DMS53 (cell line): ENCODE measurements around the gene PHB1.

Source experiments
- DNase-seq: peaks from one replicate; lab custom pipeline; 2025; lab: John Stamatoyannopoulos, UW

Gene PHB1

GRCh38 chr17:49414622-49415350 is at the start of gene PHB1:
PHB1 (minus strand) TSS chr17:49414882; CDS start chr17:49413264, 1,618 bp downstream.
- DNase-seq: peak; percentile 99

- DNase-seq: no peak
Observed at GRCh38 chr17:49464049-49464448, 49.4 kb upstream of the PHB1 start.

GRCh38 chr17:49461580-49461979 is 46.9 kb upstream of the PHB1 start:
- DNase-seq: no peak

GRCh38 chr17:49460401-49460800 is 45.7 kb upstream of the PHB1 start:
- no peak for DNase-seq

GRCh38 chr17:49459401-49459984 is 44.8 kb upstream of the PHB1 start:
- no peak for DNase-seq

- no peak for DNase-seq
Observed at GRCh38 chr17:49457564-49458535, 43.2 kb upstream of the PHB1 start.

- DNase-seq: no peak
Observed at GRCh38 chr17:49456183-49456965, 41.7 kb upstream of the PHB1 start.

- DNase-seq: no peak
Observed at GRCh38 chr17:49455272-49455861, 40.7 kb upstream of the PHB1 start.

GRCh38 chr17:49454050-49454449 is 39.4 kb upstream of the PHB1 start:
- DNase-seq: no peak

GRCh38 chr17:49452661-49453060 is 38.0 kb upstream of the PHB1 start:
- no peak for DNase-seq

- DNase-seq: no peak
Observed at GRCh38 chr17:49452201-49452600, 37.5 kb upstream of the PHB1 start.

- no peak for DNase-seq
Observed at GRCh38 chr17:49450735-49451134, 36.1 kb upstream of the PHB1 start.

GRCh38 chr17:49450181-49450580 is 35.5 kb upstream of the PHB1 start:
- no peak for DNase-seq

- no peak for DNase-seq
Observed at GRCh38 chr17:49447628-49448302, 33.1 kb upstream of the PHB1 start.

- DNase-seq: no peak
Observed at GRCh38 chr17:49445591-49445990, 30.9 kb upstream of the PHB1 start.

- no peak for DNase-seq
Observed at GRCh38 chr17:49444384-49444783, 29.7 kb upstream of the PHB1 start.

GRCh38 chr17:49443862-49444261 is 29.2 kb upstream of the PHB1 start:
- DNase-seq: no peak

GRCh38 chr17:49442041-49442440 is 27.4 kb upstream of the PHB1 start:
- DNase-seq: no peak

GRCh38 chr17:49441578-49441977 is 26.9 kb upstream of the PHB1 start:
- DNase-seq: no peak

- DNase-seq: no peak
Observed at GRCh38 chr17:49440581-49440980, 25.9 kb upstream of the PHB1 start.
